NCI-H2171 treated with DMSO at 0.1 percent for 48 hours (cell line): ENCODE measurements around the gene CD300E.
"Not testable (repeated sequence)": the region's sequence is repeated elsewhere in the genome, so short reads cannot be mapped to it uniquely, and the experiment has no call there.

Source experiments
- DNase-seq: peaks from one replicate; lab custom pipeline; 2025; lab: John Stamatoyannopoulos, UW

The CD300E gene

DNA sequence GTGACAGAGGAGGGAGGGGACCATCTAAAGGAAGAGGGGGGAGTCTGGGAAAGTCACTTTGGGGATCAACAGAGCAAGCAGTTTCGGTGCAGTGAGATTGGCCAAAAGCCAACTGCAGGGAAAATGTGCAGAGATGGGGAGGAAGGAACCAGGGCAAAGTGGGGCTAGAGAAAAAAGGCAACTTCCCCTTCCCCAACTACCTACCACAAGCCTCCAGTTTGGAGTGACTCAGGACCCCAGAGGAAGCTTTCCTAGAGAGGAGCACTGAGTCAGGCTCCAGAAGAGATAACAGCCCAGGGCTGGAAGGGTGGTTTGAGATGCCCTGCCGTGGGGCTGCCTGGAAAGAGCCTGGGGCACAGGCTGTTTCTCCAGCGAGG is 24.5 kb downstream of the CD300E start:
- DNase-seq: peak; percentile 29

DNA sequence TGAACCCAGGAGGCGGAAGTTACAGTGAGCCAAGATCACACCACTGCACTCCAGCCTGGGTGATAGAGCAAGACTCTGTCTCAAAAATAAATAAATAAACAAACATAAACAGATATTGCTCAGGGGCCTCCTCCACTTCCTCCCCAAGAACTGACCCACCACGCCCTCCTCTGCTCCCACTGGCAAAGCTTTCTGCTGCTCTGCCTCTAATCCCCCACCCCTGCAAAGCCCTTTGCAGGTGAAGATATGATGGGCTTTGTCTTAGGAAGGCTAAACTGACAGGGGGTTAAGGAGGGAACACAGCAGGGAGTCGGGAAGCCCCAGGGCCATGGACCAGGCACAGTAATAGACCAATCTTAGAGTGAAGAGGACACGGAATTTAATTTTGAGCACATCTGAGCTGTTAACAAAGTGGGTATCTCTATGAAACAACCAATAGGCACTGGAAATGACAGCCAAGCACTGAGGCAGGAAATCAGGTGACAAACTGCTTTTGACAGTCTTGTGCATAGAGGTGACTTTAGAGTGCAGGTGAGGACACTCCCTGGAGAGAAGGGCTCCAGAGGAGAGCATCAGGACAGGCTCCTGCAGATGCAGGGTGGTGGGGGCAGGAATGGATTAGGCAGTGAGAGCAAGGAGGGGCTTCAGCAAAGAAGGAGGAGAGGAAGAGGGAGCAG is 25.1 kb downstream of the CD300E start:
- no peak for DNase-seq

DNA sequence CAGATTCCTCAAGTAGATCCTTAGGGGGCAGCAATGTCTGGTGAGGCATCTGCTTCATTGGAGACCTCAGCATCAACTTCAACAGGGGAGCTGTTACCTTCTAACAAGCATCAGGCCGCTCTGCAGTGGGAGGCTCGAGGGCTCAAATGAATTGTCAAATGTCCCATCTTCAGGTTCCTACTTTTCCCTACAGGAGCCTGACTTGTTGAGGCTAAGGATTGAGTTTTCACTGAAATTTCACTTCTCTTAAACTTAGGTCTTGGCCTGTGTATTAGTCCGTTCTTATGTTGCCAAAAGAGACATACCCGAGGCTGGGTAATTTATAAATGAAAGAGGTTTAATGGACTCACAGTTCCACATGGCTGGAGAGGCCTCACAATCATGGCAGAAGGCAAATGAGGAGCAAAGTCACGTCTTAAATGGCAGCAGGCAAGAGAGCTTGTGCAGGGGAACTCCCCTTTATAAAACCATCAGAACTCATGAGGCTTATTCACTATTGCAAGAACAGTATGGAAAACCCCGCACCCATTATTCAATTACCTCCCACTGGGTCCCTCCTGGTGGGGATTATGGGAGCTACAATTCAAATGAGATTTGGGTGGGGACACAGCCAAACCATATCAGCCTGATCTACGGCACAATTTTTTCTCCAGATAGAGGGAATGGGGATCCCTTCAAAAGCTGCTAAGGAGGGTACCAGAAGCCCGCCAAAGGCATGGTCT is 26.3 kb downstream of the CD300E start:
- no peak for DNase-seq

DNA sequence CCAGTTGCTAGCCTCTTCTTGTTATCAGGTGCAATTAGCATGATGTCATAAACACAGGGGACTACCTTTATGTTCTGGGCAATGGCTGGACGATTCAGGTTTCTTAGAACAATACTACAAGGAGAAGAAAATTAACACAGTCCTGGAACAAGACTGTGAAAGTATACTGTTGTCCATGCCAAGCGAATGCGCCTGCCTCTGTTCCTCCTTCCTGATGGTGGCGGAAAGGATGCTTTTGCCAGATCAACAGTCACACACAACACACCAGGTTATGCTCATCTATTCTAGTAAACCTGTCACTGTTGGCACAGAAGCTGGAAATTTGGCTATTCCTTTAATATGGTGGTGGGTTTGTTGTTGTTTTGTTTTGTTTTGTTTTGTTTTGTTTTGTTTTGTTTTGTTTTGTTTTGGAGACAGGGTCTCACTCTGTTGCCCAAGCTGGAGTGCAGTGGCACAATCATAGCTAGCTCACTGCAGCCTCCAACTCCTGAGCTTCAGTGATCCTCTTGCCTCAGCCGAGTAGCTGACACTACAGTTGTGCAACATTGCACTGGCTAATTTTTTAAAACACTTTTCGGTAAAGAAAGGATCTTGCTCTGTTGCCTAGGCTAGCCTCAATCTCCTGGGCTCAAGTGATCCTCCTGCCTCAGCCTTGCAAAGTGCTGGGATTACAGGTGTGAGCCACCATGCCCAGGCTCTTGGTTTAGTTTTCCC is 28.3 kb downstream of the CD300E start:
- no peak for DNase-seq

DNA sequence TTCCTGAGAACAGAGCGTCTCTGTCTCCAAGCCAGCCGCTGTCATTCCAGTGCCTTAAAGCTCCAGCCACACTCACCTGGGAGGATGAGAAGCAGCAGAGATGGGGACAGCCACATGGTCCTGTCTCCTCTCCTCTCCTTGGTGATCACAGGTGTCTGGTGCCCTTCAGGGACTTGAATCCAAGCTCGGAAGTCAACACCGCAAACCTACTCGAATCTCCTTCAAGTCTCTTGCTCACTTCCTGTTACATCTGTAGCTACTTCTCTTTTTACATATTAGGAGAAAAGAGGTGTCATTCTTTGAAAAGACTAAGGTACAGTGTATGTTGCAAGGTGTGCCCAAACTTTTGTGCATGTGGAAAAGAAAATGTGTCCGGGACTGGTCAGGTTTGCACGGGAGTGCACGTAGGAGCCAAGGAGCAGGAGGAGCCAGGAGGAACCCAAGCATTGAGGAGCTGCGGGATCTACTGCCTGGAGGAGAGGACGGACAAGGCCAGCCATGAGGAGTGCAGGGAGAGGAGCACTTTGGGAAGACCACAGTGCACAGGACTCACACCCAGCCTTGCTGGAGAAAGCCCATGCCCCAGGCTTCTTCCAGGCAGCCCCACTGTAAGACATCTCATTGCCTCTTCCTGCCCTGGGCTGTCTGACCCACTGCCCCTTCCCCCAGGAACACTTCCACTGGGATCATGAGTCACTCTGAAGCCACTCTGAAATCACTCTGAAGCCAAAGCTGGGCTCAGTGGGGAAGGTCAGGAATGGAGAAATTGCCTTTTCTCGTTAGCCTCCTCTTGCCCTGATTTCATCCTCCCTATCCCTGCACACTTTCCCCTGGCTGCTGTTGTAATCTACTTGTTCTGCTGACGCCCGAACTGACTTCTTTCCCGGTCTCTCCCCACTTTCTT is 31.2 kb downstream of the CD300E start, which contains the start of gene CD300LD:
TSS of gene CD300LD (minus strand) at position 197 of the 904 bp plus-strand sequence. CDS start at position 116, 81 bp downstream.
- no peak for DNase-seq

DNA sequence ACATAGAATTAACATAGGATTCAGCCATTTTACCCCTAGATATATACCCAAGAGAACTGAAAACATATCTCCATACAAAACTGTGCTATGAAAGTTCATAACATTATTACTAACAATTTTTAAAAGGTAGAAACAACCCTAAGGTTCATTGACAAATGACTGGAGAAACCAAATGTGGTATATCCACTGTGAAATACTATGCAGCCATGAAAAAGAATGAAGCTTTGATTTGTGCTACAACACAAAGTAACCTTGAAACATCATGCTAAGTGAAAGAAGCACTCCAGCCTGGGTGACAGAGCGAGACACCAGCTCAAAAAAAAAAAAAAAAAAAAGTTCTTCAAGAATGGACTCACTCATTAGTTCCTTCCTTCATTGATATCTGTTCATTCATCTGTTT is 32.0 kb downstream of the CD300E start:
- DNase-seq: no peak

DNA sequence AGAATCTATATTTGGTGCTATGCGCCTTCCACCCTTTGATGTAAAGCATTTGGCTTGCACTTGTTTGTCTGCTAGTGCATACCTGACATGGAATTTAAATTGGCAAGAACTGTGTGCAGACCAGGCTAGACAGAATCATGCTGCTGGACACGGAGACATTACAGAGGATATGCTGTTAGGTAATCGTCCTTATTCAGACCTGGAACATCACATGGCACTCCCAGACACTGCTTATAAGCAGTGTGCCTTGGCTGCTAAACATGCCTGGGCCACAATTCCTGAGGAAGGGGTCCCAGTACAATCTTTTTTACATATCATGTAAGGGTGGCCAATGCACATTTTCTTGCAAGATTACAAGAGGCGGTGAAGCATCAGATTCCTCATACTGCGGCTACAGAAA is 37.8 kb downstream of the CD300E start:
- DNase-seq: no peak

DNA sequence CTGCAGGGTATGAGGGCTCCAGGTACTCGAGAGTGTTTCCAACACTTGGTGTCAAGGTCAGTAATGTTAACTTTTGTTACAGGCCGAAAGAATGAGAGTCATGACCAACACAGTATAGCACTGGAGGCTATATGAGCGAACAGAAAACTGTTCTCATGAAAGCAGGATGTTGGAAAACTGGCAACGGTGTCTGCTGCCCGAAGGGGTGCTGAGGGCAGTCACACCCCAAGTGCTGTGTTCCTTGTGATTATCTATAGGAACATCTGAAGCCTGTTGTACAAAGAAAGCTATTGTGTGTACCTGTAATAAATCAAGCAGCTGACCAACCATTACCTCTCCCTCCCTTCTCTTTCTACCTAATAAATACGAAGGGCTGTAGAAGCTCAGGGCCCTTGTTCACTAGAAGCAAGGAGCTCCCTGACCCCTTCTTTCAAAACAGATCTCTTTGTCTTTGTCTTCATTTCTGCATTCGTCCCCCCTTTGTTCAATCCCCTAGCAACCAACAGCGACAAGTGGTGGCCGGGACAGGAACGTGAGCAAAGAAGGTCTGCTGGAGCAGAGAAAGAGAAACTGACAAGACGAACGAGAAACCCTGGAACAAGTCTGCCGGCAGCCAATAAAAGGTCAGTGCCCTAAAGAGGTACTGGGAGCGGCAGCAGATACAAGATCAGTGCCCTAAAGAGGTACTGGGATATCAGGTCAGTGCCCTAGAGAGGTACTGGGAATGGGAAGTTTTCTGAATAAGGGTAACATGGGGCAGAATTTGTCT is 39.1 kb downstream of the CD300E start:
- DNase-seq: no peak

DNA sequence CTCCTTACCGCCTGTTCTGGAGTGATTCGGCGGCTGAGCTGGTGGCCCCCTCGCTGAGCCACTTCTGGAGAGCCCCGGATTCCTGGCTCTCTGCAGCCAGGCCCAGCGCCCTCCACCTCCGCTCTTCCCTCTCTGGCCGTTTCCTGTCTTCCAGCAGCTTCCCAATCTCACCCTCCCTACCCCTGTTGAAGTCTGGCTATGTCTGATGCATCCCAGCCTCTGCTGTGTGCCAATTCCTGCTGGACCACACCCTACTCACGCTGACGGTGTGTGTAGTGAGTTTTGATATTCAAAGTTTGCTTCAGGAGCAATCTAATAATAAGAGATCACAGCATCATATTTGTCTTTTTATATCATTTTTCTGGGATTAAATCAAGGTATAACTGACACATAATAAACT is 40.9 kb downstream of the CD300E start:
- no peak for DNase-seq

DNA sequence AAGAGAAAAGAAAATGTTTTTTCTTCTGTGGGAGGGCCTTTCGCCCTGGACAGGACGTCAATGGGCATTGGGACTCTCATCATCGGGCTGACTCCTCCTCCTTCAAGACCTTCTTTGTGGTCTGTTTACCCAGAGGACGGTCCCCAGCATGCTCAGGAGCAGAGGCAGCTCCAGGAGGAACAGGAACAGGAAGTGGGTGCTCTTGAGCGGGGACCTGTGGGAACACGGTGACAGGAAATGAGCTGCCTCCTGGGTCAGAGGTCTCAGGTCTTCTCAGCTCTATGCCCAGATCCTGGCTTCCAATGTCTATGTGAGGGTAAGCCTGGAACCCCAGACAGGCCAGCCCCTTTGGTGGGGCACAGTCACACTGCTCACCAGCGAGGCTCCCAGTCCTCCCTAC is 43.6 kb downstream of the CD300E start:
- DNase-seq: no peak

DNA sequence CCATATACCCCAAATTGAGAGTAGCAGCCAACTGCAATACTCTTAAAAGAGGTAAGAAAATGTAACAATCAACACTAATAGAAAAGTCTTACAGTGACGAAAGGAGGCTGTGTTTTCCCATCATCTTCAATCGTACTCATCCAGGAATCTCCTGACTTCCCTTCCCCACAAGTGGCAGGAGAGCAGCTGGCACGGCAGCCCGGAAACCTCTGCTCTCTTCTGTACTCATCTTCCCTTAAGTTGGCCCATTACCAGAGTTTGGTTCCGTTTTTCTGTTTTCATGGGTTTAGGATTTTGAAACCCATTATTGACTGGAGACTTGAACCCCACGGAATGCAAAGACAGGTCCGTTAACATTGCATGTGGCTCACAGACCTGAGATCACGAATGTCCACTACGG is 44.6 kb downstream of the CD300E start:
- DNase-seq: no peak

DNA sequence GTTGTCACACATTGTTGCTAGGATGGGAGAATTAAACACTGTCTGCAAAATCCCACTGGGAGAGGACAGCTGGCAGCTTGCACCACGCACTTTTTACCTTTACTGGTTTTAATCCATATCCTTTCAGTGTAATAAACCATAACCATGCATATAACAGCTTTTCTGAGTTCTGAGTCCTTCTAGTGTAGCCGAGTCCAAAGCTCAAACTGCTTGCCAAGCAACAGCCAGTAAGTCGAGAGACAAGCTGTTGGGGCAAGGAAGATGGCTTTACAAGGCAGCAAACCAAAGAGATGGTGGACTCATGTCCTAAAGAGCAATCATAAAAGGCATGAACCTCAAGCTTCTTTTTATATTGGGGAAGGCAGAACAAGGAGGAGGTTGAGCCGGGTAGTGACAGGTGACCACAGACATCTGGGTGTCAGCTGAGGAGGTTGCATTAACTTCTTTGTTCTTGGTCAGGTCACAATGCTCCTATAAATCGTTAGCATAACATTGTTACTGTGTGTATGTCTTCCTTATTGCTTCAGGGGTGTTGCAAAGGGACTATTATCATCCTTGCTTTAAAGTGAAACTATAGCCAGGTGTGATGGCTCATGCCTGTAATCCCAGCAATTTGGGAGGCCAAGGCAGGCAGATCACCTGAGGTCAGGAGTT is 48.9 kb downstream of the CD300E start:
- no peak for DNase-seq

DNA sequence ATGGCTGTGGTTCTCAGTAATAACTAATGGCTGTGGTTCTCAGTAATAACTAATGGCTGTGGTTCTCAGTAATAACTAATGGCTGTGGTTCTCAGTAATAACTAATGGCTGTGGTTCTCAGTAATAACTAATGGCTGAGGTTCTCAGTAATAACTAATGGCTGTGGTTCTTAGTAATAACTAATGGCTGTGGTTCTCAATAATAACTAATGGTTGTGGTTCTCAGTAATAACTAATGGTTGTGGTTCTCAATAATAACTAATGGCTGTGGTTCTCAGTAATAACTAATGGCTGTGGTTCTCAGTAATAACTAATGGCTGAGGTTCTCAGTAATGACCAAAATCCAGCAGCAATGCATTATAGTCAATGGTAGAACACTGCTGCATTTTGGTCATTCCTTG is 49.9 kb downstream of the CD300E start:
- not testable (repeated sequence) for DNase-seq

DNA sequence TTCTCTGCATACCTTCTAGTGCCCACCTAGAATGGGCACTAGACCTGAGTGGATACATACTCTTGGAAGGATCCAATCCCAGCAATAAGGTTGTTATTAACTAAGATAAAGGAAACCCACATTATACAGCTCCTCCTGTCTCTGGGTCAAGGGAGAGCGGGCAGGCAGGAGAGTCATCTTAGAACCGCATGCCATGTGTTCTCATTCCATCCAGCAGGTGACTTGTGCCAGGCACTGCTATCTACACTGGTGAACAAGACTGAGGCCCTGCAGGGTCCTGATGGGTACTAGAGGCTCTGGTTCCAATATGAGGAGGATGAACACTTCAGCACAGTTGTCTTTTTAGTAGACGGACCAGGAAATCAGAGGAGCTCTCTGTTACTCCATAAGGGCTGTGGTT is 50.4 kb downstream of the CD300E start:
- no peak for DNase-seq

DNA sequence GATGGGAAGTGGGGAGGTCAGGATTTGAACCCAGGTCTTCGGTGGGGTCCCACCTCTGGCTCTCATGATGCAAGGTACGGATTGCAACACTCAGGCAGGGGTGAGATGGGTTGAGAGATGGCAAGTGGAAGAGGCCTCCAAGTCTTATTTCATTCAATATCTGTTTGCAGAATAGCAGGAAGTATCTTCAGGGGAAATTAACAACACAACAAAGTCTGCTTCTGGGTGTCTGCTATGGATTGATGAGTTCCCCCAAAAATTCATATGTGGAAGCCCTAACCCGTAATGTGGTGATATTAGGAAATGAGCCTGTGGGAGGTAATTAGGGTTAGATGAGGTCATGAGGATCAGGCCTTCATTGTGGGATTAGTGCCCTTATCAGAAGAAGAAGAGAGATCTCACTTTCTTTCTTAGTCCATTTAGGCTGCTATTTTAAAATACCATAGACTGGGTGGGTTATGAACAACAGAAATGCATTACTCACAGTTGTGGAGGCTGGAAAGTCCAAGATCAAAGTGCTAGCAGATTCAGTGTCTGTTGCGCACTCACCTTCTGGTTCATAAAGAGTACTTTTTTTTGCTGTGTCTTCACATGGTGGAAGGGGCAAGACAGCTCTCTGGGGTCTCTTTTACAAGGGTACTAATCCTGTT is 51.8 kb downstream of the CD300E start:
- DNase-seq: no peak

DNA sequence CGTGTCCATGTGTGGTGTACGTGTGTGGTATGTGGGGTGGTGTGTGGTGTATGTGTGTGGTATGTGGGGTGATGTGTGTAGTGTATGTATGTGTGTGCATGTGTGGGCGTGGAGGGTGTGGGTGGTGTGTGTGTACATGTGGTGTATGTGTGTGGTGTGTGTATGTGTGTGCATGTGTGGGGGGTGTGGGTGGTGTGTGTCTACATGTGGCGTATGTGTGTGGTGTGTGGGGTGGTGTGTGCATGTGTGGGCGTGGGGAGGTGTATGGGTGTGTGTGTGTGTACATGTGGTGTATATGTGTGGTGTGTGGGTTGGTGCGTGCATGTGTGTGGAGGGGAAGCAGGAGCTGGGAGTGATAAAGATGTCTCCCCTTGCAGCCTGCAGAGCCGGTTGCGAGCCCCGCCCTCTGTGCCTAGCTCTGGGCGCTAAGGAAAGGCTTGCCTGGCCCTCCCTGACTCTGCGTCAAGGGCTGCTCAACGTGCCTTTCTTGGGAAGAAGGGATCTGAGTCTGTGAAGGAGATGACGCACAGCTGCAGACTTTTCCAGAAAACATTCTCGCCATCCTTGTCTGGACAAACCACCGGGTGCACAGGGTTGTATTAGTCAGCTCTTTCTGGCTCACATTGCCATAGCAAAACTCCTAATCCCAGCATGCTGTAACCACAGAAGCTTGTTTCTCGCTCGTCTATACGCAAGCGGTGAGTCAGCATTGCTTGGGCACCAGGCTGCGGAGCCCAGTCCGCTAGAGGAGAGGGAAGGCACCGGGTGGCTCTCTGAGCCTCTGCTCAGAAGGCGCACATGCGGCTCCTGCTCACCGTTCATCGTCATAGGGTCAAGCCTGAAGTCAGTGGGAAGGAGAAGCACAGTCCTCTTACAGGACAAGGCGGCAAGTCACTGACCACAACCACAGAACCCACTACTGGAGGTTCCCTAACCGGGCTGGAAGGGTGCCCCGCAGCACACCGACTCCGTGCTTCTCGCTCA is 54.2 kb downstream of the CD300E start:
- DNase-seq: no peak

DNA sequence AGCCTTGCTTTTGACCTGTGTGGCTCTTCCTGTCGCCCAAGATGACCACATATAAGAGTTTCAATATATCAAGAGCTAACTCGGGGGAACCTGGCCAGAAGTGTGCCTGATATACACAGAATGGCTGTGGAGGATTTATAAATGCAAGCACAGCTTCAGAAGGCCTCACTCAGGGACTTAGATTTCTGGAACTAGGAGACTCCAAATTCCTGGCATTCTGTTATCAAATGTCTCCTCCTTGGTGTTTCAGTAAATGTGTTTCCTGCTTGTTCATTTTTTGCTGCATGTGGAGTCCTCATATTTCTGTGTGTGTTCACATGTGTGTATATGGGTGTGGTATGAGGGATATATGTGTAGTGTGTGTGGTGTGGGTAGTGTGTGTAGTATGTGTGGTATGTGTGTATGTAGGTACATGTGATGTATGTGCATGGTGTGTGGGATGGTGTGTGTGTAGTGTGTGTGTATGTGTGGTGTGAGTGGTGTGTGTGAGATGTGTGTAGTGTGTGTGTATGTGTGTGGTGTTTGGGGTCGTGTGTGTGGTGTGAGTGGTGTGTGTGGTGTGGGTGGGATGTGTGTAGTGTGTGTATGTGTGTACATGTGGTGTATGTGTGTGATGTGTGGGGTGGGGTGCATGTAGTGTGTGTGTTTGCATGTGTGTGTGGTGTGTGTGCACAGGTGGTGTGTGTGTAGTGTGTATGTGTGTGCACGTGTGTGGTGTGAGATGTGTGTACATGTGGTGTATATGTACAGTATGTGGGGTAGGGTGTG is 55.2 kb downstream of the CD300E start:
- no peak for DNase-seq

DNA sequence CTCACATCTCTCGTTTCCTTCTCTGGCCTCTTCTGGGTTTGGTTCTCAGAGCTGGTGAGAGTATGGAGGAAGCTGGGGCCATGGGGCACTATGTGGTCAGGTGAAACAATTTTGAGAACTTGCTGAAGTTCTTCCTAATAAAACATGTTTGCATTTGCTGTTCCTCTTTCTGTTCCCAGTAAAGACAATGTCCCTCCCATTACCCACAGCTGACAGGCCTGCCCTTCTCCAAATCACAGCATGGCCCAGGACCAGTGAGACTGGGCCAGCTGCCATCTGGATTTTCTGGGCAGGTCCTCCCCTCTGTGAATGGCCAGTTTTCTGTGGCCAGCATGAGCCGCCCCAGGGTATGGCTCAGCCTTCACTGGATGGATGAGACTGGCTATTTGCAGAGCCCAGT is 56.1 kb downstream of the CD300E start, which contains the start of gene CD300H:
TSS of gene CD300H (minus strand) at position 113 of the 400 bp plus-strand sequence.
- no peak for DNase-seq
